Liver (tissue), 9 donors: ENCODE results near the gene CHMP3. TPM values are rescaled to one million over a fixed set of nuclear protein-coding genes. Genes with fewer than 3 reads are reported as not detected.
A peak's percentile ranks its signal among the peaks of the same experiment; 100 is the strongest.

Source experiments
- DNase-seq: peaks from one replicate; pipeline ENCODE4 v3.0.0-alpha.2; 2017; ENCODE audit warnings: low spot score
- H3K27ac ChIP-seq, 2 donors: one replicate each; pipeline ENCODE4 v1.7.0; 2013; ENCODE audit warnings: inconsistent platforms in 2 of 2, low read length in 2 of 2, control low read depth in 1 of 2, low read depth in 1 of 2, mild to moderate bottlenecking in 1 of 2
- H3K27me3 ChIP-seq, 4 donors: one replicate each; pipeline versions ENCODE4 v1.6.1 to v1.7.0; 2013; ENCODE audit warnings: low read length in 3 of 4, inconsistent platforms in 1 of 4, mild to moderate bottlenecking in 1 of 4, moderate library complexity in 1 of 4; ENCODE audit not compliant: control insufficient read depth in 4 of 4, insufficient read depth in 4 of 4
- H3K36me3 ChIP-seq, 4 donors: one replicate each; pipeline versions ENCODE4 v1.6.1 to v1.7.0; 2013; ENCODE audit warnings: low read length in 3 of 4, mild to moderate bottlenecking in 3 of 4, low read depth in 1 of 4, moderate library complexity in 1 of 4; ENCODE audit not compliant: control insufficient read depth in 4 of 4, insufficient read depth in 3 of 4
- H3K4me1 ChIP-seq, 4 donors: one replicate each; pipeline versions ENCODE4 v1.6.1 to v1.7.0; 2013; ENCODE audit warnings: low read length in 3 of 4, mild to moderate bottlenecking in 3 of 4, moderate library complexity in 1 of 4; ENCODE audit not compliant: control insufficient read depth in 4 of 4, insufficient read depth in 4 of 4
- H3K4me3 ChIP-seq, 3 donors: one replicate each; pipeline versions ENCODE4 v1.6.1 to v1.7.0; 2013; ENCODE audit warnings: low read length in 3 of 3, control low read depth in 1 of 3, low read depth in 1 of 3, mild to moderate bottlenecking in 1 of 3
- H3K9ac ChIP-seq, 2 donors: one replicate each; pipeline ENCODE4 v1.7.0; 2013; ENCODE audit warnings: low read length in 2 of 2, mild to moderate bottlenecking in 2 of 2, moderate library complexity in 2 of 2, control low read depth in 1 of 2, low read depth in 1 of 2
- H3K9me3 ChIP-seq, 4 donors: one replicate each; pipeline versions ENCODE4 v1.6.1 to v1.7.0; 2013; ENCODE audit warnings: low read length in 3 of 4; ENCODE audit not compliant: control insufficient read depth in 4 of 4
- EGR1 ChIP-seq, 2 donors: IDR thresholded peaks; 2 replicates each; pipeline ENCODE4 v1.6.1; 2016 to 2018; ENCODE audit warnings: antibody characterized with exemption in 2 of 2, low read depth in 2 of 2
- FOXA1 ChIP-seq: IDR thresholded peaks from 2 replicates; pipeline ENCODE4 v1.6.1; 2016; ENCODE audit warnings: antibody characterized with exemption
- FOXA2 ChIP-seq: IDR thresholded peaks from 2 replicates; pipeline ENCODE4 v1.6.1; 2016; ENCODE audit warnings: antibody characterized with exemption
- GABPA ChIP-seq, 2 donors: IDR thresholded peaks in 1 of 2; conservative IDR thresholded peaks in 1 of 2; 2 replicates each; pipeline ENCODE4 v1.6.1; 2016; ENCODE audit warnings: antibody characterized with exemption in 2 of 2, mild to moderate bottlenecking in 1 of 2, moderate library complexity in 1 of 2
- HNF4A ChIP-seq, 2 donors: conservative IDR thresholded peaks; 2 replicates each; pipeline ENCODE4 v1.6.1; 2016; ENCODE audit warnings: antibody characterized with exemption in 2 of 2, mild to moderate bottlenecking in 2 of 2
- HNF4G ChIP-seq: IDR thresholded peaks from 2 replicates; pipeline ENCODE4 v1.6.1; 2016; ENCODE audit warnings: antibody characterized with exemption
- JUND ChIP-seq, 2 donors: IDR thresholded peaks; 2 replicates each; pipeline ENCODE4 v1.6.1; 2016; ENCODE audit warnings: antibody characterized with exemption in 2 of 2
- NR2F2 ChIP-seq: IDR thresholded peaks from 2 replicates; pipeline ENCODE4 v1.6.1; 2016; ENCODE audit warnings: antibody characterized with exemption
- RAD21 ChIP-seq, 2 donors: IDR thresholded peaks; 2 replicates each; pipeline ENCODE4 v1.6.1; 2016; ENCODE audit warnings: antibody characterized with exemption in 2 of 2, mild to moderate bottlenecking in 2 of 2
- RXRA ChIP-seq, 2 donors: IDR thresholded peaks; 2 replicates each; pipeline ENCODE4 v1.6.1; 2017 to 2018; ENCODE audit warnings: antibody characterized with exemption in 2 of 2, mild to moderate bottlenecking in 1 of 2
- SP1 ChIP-seq: IDR thresholded peaks from 2 replicates; pipeline ENCODE4 v1.6.1; 2018; ENCODE audit warnings: antibody characterized with exemption, mild to moderate bottlenecking
- TAF1 ChIP-seq: conservative IDR thresholded peaks from 2 replicates; pipeline ENCODE4 v1.6.1; 2016; ENCODE audit warnings: antibody characterized with exemption, mild to moderate bottlenecking
- YY1 ChIP-seq: IDR thresholded peaks from 2 replicates; pipeline ENCODE4 v1.6.1; 2016; ENCODE audit warnings: antibody characterized with exemption, mild to moderate bottlenecking
- WGBS: extraction: QIAGEN DNeasy Blood & Tissue Kit; methylation state at CpG from one replicate; pipeline ENCODE4 v1.1.7; 2013; 5-methylcytosine and 5-hydroxymethylcytosine counted together
- polyA plus RNA-seq, 2 donors: library from polyadenylated mRNA; stranded (reverse) in 1 of 2; unstranded in 1 of 2; fragments of 200-250 nt in 1 of 2; fragments of >200 nt in 1 of 2; fragmentation: Nextera tagmentation in 1 of 2; extraction: Ambion mirVana in 1 of 2; gene quantifications; one replicate each; pipeline versions ENCODE4 v1.2.1 to v1.2.3, GENCODE V29; 2013 to 2015
- total RNA-seq, 2 donors: library from RNA; depleted of rRNA; stranded (reverse); fragments of >200 nt; gene quantifications; one replicate each; pipeline ENCODE4 v1.2.3, GENCODE V29; 2014
- TF ChIP-seq, protein P1 (sequence below): IDR thresholded peaks from 2 replicates; pipeline ENCODE4 v1.6.1; 2016; ENCODE audit warnings: antibody characterized with exemption
- TF ChIP-seq, protein P2 (sequence below): IDR thresholded peaks from 2 replicates; pipeline ENCODE4 v1.6.1; 2016; ENCODE audit warnings: antibody characterized with exemption
- TF ChIP-seq, protein P3 (sequence below): fragments of 150-350 bp; IDR thresholded peaks from 2 replicates; pipeline ENCODE4 v1.5.1; 2017; ENCODE audit warnings: improper control_type of control experiment, low read depth, low read length; ENCODE audit not compliant: missing input control
- donor health status: healthy.
- donor health status: healthy.
- donor health status: healthy.
- donor health status: healthy.
- donor health status: healthy.

The CHMP3 gene
- total and polyA plus RNA-seq, 4 donors: 20.6 to 25.1 (median 24.0) TPM

DNA sequence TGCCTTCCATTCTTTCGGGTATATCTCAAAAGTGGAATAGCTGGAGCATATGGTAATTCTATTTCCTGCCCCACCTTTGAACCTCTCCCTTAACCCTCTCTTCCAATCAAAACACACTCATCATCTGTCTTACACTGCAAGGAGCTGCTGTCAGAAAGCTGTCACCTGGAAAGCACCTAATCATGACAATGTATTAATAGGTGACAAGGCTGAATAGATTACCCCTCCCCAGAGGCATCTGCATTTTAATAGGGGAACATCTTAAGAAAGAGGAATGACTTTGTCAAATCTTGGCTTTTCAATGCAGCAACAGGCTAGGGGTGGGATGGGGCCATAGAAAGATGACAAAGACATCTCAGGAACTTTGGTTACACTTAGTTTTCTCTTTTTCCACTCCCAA lies 41.3 kb downstream of the CHMP3 start:
- peaks cover 0 to 1% (median 0%) of the 10 kb centered on the region in 4 donors for H3K4me1 ChIP-seq
- DNase-seq: no peak
- H3K27me3 ChIP-seq: no peaks in the 10 kb centered on the region
- TF ChIP-seq RAD21 (IDR thresholded peaks at IDR 0.05): no peak
- no peak for TF ChIP-seq SP1
- TF ChIP-seq FOXA1: no peak
- TF ChIP-seq, protein P1, sequence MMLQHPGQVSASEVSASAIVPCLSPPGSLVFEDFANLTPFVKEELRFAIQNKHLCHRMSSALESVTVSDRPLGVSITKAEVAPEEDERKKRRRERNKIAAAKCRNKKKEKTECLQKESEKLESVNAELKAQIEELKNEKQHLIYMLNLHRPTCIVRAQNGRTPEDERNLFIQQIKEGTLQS: no peak
- 100% methylated on average over 1 of the region's 1 CpG for WGBS
- H3K4me3 ChIP-seq: no peak overlapping the region
- H3K9ac ChIP-seq: no peak overlapping the region
- no peaks in the 10 kb centered on the region for H3K9me3 ChIP-seq
- H3K36me3 ChIP-seq: peaks cover 3 to 7% (median 3%) of the 10 kb centered on the region in 4 donors
- H3K27ac ChIP-seq: no peak overlapping the region

DNA sequence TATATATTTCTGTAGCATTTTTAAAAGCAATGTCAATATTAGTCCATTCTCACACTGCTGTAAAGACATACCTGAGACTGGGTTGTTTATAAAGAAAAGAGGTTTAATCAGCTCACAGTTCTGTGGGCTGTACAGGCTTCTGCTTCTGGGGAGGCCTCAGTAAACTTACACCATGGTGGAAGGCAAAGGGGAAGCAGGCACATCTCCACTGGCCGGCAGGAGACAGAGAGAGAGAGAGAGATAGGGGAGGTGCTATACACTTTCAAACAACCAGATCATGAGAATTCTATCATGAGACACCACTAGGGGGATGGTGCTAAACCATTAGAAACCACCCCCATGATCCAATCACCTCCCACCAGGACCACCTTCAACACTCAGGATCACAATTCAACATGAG lies 43.1 kb downstream of the CHMP3 start:
- Histone ChIP-seq H3K4me1 (no peaks in the 10 kb centered on the region), H3K4me3 (no peak overlapping the region), H3K27ac (no peak overlapping the region), H3K27me3 (no peaks in the 10 kb centered on the region), H3K36me3 (peaks cover 0 to 3% (median 1%) of the 10 kb centered on the region in 4 donors), H3K9me3 (no peaks in the 10 kb centered on the region), H3K9ac (no peak overlapping the region)
- WGBS: 92% methylated on average over 1 of the region's 1 CpG
- TF ChIP-seq RXRA (IDR thresholded peaks at IDR 0.05) (no peak), GABPA (IDR thresholded peaks at IDR 0.05 in 1 of 2, conservative IDR thresholded peaks at IDR 0.05 in 1 of 2) (no peak), SP1 (no peak), NR2F2 (no peak), JUND (IDR thresholded peaks at IDR 0.05) (no peak), HNF4A (conservative IDR thresholded peaks at IDR 0.05) (no peak)
- no peak for DNase-seq

DNA sequence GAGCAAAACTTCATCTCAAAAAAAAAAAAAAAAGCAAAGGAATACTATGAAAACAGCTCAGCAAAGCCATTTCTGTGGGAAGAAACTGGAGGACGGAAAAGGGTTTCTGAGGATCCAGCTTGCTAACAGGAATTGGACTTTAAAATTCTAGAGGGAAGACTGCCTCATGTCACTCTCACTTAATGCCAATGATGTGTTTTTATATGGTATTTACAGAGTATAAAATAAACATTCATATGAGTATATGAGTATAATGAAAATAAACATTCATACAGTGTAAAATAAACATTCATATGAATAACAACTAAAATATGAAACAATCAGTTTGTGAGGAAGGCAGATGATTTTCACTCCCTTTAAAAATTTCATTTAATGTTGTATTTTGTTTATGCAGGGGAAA lies 43.9 kb downstream of the CHMP3 start:
- TF ChIP-seq GABPA (IDR thresholded peaks at IDR 0.05 in 1 of 2, conservative IDR thresholded peaks at IDR 0.05 in 1 of 2) (no peak), NR2F2 (no peak), FOXA2 (no peak), TAF1 (no peak), YY1 (no peak), RAD21 (IDR thresholded peaks at IDR 0.05) (no peak), EGR1 (IDR thresholded peaks at IDR 0.05; ENCODE audit: low read depth in 2 of 2) (no peak)
- TF ChIP-seq, protein P2, sequence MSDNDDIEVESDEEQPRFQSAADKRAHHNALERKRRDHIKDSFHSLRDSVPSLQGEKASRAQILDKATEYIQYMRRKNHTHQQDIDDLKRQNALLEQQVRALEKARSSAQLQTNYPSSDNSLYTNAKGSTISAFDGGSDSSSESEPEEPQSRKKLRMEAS: no peak
- 97% methylated on average over 1 of the region's 1 CpG for WGBS
- DNase-seq: no peak
- H3K4me1 ChIP-seq: no peaks in the 10 kb centered on the region
- H3K9me3 ChIP-seq: no peaks in the 10 kb centered on the region
- H3K36me3 ChIP-seq: peaks cover 0 to 3% (median 1%) of the 10 kb centered on the region in 4 donors
- no peak overlapping the region for H3K9ac ChIP-seq
- no peak overlapping the region for H3K4me3 ChIP-seq
- no peaks in the 10 kb centered on the region for H3K27me3 ChIP-seq
- no peak overlapping the region for H3K27ac ChIP-seq

DNA sequence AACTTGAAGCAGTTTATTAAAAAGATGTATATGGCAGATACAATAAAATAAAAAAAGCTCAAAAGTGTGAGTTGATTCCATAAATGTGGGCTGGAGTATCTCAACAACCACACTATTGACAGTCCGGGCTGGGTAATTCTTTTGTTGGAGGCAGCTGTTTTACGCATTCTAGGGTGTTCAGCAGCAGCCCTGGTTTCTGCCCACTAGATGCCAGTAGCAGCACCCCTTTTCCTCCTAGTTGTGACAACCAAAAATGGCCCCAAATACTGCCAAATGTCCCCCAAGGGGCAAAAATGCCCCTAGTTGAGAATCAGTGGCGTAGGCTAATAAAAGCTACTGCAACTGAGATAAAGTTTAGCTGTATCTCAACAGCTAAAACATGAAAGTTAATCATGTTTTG lies 44.8 kb downstream of the CHMP3 start:
- H3K27me3 ChIP-seq: no peaks in the 10 kb centered on the region
- peaks cover 0 to 3% (median 0%) of the 10 kb centered on the region in 4 donors for H3K36me3 ChIP-seq
- H3K27ac ChIP-seq: no peak overlapping the region
- H3K9me3 ChIP-seq: no peaks in the 10 kb centered on the region
- no peak overlapping the region for H3K4me3 ChIP-seq
- no peaks in the 10 kb centered on the region for H3K4me1 ChIP-seq
- WGBS: 93% methylated on average over 3 of the region's 3 CpGs
- no peak for DNase-seq
- H3K9ac ChIP-seq: no peak overlapping the region
- TF ChIP-seq RAD21 (IDR thresholded peaks at IDR 0.05): peak; percentile 70 to 80
- TF ChIP-seq HNF4G: no peak
- TF ChIP-seq, protein P3, sequence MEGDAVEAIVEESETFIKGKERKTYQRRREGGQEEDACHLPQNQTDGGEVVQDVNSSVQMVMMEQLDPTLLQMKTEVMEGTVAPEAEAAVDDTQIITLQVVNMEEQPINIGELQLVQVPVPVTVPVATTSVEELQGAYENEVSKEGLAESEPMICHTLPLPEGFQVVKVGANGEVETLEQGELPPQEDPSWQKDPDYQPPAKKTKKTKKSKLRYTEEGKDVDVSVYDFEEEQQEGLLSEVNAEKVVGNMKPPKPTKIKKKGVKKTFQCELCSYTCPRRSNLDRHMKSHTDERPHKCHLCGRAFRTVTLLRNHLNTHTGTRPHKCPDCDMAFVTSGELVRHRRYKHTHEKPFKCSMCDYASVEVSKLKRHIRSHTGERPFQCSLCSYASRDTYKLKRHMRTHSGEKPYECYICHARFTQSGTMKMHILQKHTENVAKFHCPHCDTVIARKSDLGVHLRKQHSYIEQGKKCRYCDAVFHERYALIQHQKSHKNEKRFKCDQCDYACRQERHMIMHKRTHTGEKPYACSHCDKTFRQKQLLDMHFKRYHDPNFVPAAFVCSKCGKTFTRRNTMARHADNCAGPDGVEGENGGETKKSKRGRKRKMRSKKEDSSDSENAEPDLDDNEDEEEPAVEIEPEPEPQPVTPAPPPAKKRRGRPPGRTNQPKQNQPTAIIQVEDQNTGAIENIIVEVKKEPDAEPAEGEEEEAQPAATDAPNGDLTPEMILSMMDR: peak; percentile 34
